Neutrophil (primary cell): ENCODE measurements around the gene ZNF423.

Experiments used
- H3K27ac ChIP-seq: fragments of 200-600 bp; sonication (generic); 2 replicates; pipeline ENCODE4 v1.5.1; 2016; ENCODE audit warnings: mild to moderate bottlenecking, moderate library complexity
- H3K27me3 ChIP-seq: fragments of 200-600 bp; sonication (generic); 2 replicates; pipeline ENCODE4 v1.6.0; 2016; ENCODE audit warnings: mild to moderate bottlenecking
- H3K36me3 ChIP-seq: fragments of 200-600 bp; sonication (generic); 2 replicates; pipeline ENCODE4 v1.5.1; 2017
- H3K4me1 ChIP-seq, 2 experiments: fragments of 200-600 bp in 1 of 2; sonication (generic) in 1 of 2; 1 replicate in 1 of 2; 2 replicates in 1 of 2; pipeline versions ENCODE4 v1.5.1 to v1.6.1; 2013 to 2016; ENCODE audit warnings: low read depth in 1 of 2, low read length in 1 of 2, mild to moderate bottlenecking in 1 of 2, moderate library complexity in 1 of 2; ENCODE audit not compliant: control insufficient read depth in 1 of 2, insufficient read depth in 1 of 2
- H3K4me3 ChIP-seq, 2 experiments: fragments of 200-600 bp in 1 of 2; sonication (generic) in 1 of 2; 1 replicate in 1 of 2; 2 replicates in 1 of 2; pipeline ENCODE4 v1.5.1; 2013 to 2016; ENCODE audit warnings: low read depth in 1 of 2, low read length in 1 of 2, mild to moderate bottlenecking in 1 of 2, moderate library complexity in 1 of 2
- H3K9me3 ChIP-seq: fragments of 200-600 bp; sonication (generic); 2 replicates; pipeline ENCODE4 v1.5.1; 2016
- TF ChIP-seq, protein P1 (sequence below): fragments of 200-600 bp; sonication (generic); IDR thresholded peaks from 2 replicates; pipeline ENCODE4 v1.5.1; 2016; ENCODE audit warnings: antibody characterized with exemption

Gene ZNF423

DNA sequence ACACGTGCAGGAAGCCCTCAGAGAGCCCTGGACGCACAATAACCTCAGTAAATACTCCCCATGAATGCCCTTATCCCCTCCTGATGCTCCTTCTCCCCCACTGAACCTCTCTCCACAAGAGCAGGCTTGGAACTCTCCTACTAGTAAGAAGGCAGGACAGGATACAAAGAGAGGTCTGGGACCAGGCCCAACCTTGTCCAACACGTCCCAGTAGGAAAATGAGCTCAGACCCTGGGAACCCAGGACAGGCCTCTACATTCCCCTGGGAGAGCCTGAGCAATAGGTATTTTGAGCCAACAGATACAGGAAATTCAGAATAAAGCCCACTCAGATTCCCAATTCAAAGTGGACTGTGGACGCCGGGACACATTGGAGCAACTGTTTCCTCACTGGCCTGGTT lies 19.2 kb downstream of the ZNF423 start:
- Histone ChIP-seq H3K9me3 (no peaks in the 10 kb centered on the region), H3K4me3 (no peak overlapping the region), H3K4me1 (no peaks in the 10 kb centered on the region), H3K27ac (no peak overlapping the region), H3K36me3 (no peaks in the 10 kb centered on the region), H3K27me3 (peaks cover 46% of the 10 kb centered on the region)
- TF ChIP-seq, protein P1, sequence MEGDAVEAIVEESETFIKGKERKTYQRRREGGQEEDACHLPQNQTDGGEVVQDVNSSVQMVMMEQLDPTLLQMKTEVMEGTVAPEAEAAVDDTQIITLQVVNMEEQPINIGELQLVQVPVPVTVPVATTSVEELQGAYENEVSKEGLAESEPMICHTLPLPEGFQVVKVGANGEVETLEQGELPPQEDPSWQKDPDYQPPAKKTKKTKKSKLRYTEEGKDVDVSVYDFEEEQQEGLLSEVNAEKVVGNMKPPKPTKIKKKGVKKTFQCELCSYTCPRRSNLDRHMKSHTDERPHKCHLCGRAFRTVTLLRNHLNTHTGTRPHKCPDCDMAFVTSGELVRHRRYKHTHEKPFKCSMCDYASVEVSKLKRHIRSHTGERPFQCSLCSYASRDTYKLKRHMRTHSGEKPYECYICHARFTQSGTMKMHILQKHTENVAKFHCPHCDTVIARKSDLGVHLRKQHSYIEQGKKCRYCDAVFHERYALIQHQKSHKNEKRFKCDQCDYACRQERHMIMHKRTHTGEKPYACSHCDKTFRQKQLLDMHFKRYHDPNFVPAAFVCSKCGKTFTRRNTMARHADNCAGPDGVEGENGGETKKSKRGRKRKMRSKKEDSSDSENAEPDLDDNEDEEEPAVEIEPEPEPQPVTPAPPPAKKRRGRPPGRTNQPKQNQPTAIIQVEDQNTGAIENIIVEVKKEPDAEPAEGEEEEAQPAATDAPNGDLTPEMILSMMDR, result no peak

DNA sequence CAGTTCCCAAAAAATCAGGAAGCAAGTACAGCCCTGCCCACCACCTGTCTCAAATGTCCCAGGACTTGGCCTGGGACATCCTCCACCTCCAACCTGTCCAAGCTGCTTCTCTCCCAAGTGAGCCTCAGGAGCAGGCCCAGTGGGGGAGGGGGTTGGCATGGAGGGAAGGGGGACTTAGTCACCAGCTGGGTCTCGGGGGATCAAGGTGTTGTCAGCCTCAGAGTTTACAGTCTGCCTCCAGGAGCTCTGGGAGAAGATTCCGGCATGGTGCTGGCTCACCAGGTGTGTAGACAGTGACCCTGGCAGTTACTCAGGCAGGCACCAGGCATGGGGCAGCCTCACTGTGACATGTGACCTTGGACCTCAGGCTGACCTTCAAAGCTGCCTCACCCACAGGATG lies 19.7 kb downstream of the ZNF423 start:
- peaks cover 42% of the 10 kb centered on the region for H3K27me3 ChIP-seq

DNA sequence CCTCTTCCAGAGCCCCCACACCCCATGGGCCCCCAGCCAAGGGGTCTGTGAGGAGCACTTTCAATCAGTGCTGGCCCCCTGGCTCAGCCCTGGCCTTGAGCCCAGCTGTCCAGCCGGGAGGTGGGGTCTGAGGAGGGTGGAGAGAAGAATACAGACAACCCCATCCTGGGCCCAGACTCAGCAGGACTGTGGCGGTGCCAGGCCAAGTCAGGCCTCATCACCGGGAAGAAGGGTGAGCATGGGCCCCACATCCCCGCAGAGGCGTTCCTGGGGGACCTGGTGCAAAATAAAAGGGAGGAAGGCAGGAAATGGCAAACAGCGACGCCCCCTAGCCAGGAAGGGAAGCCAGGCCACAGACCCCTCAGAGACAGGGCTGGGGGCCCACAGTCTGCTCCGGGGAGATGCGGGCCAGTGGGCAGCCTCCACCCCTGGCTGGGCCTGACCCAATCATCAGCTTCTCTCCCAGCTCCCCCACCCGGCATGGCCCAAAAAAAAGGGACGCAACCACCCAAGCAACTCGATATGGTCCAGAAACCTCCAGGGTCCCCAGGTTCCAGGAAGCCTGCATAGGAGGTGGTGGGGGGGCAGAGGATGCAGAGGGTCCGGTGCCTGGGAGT lies 20.6 kb downstream of the ZNF423 start:
- Histone ChIP-seq H3K4me1 (no peaks in the 10 kb centered on the region), H3K4me3 (no peak overlapping the region), H3K36me3 (no peaks in the 10 kb centered on the region), H3K9me3 (no peaks in the 10 kb centered on the region), H3K27ac (no peak overlapping the region), H3K27me3 (peaks cover 33% of the 10 kb centered on the region)
- TF ChIP-seq, protein P1, result no peak

More for the DNA sequence above, 19.7 kb downstream of the ZNF423 start:
- Histone ChIP-seq H3K9me3 (no peaks in the 10 kb centered on the region), H3K4me1 (no peaks in the 10 kb centered on the region), H3K36me3 (no peaks in the 10 kb centered on the region), H3K4me3 (no peak overlapping the region), H3K27ac (no peak overlapping the region)
- TF ChIP-seq, protein P1, result no peak

DNA sequence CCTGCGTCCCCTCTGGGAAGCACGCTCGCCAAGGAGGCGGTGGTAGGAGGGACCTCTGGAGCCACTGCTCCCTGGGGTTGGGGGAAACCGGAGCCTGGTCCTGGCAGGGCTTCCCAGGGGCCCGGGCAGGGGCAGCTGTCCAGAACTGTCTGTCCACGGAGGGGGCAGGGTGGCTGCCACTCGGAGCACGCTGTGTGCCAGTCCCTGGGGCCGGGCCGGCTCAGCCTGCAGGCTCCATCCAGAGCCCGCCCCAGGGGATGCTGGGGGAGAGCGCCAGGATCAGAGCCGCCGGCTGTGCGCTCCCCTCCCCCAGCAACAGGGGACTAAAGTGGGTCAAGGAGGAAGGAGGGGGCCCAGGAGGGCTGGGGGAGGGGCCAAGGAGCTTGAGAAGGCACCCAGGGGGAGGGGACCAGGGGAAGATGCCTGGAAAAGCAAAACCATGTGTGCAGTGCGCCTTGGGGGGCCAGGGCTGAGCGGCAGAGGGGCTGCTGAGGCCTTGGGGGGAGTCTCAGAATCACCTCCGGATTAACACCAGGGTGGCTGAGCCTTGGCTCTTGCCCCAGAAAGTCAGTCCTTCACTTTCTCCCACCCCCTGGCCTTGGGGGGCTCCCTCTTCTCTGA lies 21.3 kb downstream of the ZNF423 start:
- H3K9me3 ChIP-seq, result no peaks in the 10 kb centered on the region
- H3K27me3 ChIP-seq, result peaks cover 27% of the 10 kb centered on the region
- H3K36me3 ChIP-seq, result no peaks in the 10 kb centered on the region
- H3K4me3 ChIP-seq, result no peak overlapping the region
- no peaks in the 10 kb centered on the region for H3K4me1 ChIP-seq
- H3K27ac ChIP-seq, result no peak overlapping the region
- TF ChIP-seq, protein P1, result no peak

DNA sequence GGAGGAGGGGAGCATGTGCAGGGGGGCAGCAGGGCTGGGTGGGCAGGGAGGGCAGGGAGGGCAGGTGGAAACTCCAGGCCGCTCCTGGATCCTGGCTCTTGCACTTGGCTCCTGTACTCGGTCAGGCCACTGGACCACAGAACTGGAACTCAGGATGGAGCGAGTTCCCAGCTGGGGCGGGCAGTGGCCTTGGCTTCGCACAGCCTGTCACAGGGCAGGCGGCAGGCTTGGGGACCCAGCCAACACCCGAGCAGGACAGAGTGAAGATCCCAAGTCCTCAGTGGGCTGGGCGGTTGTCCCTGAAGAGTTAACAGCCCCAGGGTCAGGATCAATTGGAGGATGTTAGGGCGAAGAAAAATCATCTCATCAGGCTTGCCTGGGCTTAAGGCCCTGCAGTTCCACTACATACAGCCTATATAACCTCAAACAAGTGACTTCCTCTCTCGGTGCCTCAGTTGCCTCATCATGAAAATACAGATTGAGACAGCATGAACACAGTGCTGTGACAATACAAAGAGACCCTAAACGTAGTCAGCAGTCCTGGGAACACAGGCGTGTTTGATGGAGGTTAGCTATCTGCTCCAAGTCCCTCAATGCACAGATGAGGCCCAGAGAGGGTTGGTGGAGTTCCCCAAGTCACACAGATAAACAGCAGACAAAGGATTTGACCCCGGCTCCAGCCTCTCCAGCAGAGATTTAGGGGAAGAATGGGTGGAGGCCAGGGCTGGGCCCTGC lies 21.9 kb downstream of the ZNF423 start:
- no peaks in the 10 kb centered on the region for H3K4me1 ChIP-seq
- TF ChIP-seq, protein P1, result no peak
- no peaks in the 10 kb centered on the region for H3K9me3 ChIP-seq
- H3K36me3 ChIP-seq, result no peaks in the 10 kb centered on the region
- H3K27ac ChIP-seq, result no peak overlapping the region
- H3K4me3 ChIP-seq, result no peak overlapping the region
- H3K27me3 ChIP-seq, result peaks cover 20% of the 10 kb centered on the region
